Measurements from ENCODE around the gene FCN1. TPM values are rescaled to one million over a fixed set of nuclear protein-coding genes. Genes with fewer than 3 reads are reported as not detected.

The FCN1 gene
- total RNA-seq, 1 donor from 2014 or later = not detected

DNA sequence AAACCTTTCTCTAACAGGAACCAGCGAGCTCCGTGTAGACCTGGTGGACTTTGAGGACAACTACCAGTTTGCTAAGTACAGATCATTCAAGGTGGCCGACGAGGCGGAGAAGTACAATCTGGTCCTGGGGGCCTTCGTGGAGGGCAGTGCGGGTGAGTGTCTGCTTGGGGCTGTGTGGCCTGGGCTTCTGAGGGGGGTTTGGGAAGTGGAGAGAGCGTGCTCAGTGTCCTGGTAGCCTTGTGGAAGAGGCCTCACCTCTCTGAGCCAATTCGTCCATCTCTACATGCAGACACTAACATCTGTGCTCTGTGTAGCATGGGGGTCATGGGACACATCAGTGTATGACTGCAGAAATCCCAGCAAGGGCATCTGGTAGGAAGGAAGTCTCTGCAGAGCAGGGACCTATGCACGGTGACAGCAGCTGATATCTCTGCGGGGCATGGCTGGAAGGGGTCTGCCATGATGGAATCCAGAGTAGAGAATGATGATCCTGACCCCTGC is 31.2 kb downstream of the FCN1 start:
- no peak overlapping the region for H3K27ac Mint-ChIP-seq (ENCODE audit: unreplicated experiment)

GRCh38 chr9:134885679-134886412 is 31.9 kb downstream of the FCN1 start:
- Mint-ChIP-seq H3K4me1 (ENCODE audit: low read depth, unreplicated experiment) (peaks cover 4% of the 10 kb centered on the region), H3K9me3 (ENCODE audit: unreplicated experiment) (peaks cover 4% of the 10 kb centered on the region), H3K27me3 (ENCODE audit: unreplicated experiment) (peaks cover 5% of the 10 kb centered on the region), H3K36me3 (ENCODE audit: unreplicated experiment) (no peaks in the 10 kb centered on the region), H3K4me3 (ENCODE audit: unreplicated experiment) (no peak overlapping the region), H3K27ac (ENCODE audit: unreplicated experiment) (no peak overlapping the region)
- TF ChIP-seq, protein P1, sequence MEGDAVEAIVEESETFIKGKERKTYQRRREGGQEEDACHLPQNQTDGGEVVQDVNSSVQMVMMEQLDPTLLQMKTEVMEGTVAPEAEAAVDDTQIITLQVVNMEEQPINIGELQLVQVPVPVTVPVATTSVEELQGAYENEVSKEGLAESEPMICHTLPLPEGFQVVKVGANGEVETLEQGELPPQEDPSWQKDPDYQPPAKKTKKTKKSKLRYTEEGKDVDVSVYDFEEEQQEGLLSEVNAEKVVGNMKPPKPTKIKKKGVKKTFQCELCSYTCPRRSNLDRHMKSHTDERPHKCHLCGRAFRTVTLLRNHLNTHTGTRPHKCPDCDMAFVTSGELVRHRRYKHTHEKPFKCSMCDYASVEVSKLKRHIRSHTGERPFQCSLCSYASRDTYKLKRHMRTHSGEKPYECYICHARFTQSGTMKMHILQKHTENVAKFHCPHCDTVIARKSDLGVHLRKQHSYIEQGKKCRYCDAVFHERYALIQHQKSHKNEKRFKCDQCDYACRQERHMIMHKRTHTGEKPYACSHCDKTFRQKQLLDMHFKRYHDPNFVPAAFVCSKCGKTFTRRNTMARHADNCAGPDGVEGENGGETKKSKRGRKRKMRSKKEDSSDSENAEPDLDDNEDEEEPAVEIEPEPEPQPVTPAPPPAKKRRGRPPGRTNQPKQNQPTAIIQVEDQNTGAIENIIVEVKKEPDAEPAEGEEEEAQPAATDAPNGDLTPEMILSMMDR (IDR thresholded peaks at IDR 0.05; ENCODE audit: partially characterized antibody, unreplicated experiment) = no peak
- DNase-seq = no peak

More for the DNA sequence above, 31.2 kb downstream of the FCN1 start:
- Mint-ChIP-seq H3K36me3 (ENCODE audit: unreplicated experiment) (no peaks in the 10 kb centered on the region), H3K4me3 (ENCODE audit: unreplicated experiment) (peak overlapping the region; percentile 32), H3K4me1 (ENCODE audit: low read depth, unreplicated experiment) (peaks cover 4% of the 10 kb centered on the region), H3K9me3 (ENCODE audit: unreplicated experiment) (peaks cover 4% of the 10 kb centered on the region), H3K27me3 (ENCODE audit: unreplicated experiment) (peaks cover 5% of the 10 kb centered on the region)
- no peak for DNase-seq
- TF ChIP-seq, protein P1 (IDR thresholded peaks at IDR 0.05; ENCODE audit: partially characterized antibody, unreplicated experiment) = no peak

GRCh38 chr9:134885001-134885678 is 32.6 kb downstream of the FCN1 start:
- no peak for DNase-seq
- H3K27ac Mint-ChIP-seq (ENCODE audit: unreplicated experiment) = no peak overlapping the region
- peaks cover 7% of the 10 kb centered on the region for H3K4me1 Mint-ChIP-seq (ENCODE audit: low read depth, unreplicated experiment)
- H3K9me3 Mint-ChIP-seq (ENCODE audit: unreplicated experiment) = peaks cover 4% of the 10 kb centered on the region
- H3K36me3 Mint-ChIP-seq (ENCODE audit: unreplicated experiment) = peaks cover 1% of the 10 kb centered on the region
- TF ChIP-seq, protein P1 (IDR thresholded peaks at IDR 0.05; ENCODE audit: partially characterized antibody, unreplicated experiment) = no peak
- H3K4me3 Mint-ChIP-seq (ENCODE audit: unreplicated experiment) = no peak overlapping the region
- H3K27me3 Mint-ChIP-seq (ENCODE audit: unreplicated experiment) = peaks cover 5% of the 10 kb centered on the region

DNA sequence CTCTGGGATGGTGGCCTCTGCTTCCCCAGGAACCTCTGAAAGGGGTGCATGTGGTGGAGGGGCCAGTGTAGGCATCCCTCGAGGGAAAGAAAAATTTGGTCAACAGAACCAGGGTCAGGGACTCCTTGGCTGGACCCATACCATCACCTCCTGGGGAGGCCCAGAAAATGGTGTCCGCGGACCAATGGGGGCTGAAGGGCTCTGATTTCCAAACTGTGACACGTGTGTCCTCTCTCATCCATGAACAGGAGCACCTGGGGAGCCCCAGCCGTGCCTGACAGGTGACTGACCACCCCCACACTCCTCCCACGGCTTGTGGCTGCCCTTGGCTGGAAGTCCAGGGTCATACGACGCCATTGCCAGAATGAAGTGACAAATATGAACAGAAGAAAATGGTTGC is 33.2 kb downstream of the FCN1 start:
- TF ChIP-seq, protein P1 (IDR thresholded peaks at IDR 0.05; ENCODE audit: partially characterized antibody, unreplicated experiment) = no peak
- Mint-ChIP-seq H3K4me1 (ENCODE audit: low read depth, unreplicated experiment) (peaks cover 8% of the 10 kb centered on the region), H3K27ac (ENCODE audit: unreplicated experiment) (no peak overlapping the region), H3K9me3 (ENCODE audit: unreplicated experiment) (peaks cover 4% of the 10 kb centered on the region), H3K4me3 (ENCODE audit: unreplicated experiment) (no peak overlapping the region), H3K36me3 (ENCODE audit: unreplicated experiment) (peaks cover 5% of the 10 kb centered on the region), H3K27me3 (ENCODE audit: unreplicated experiment) (peaks cover 5% of the 10 kb centered on the region)
- DNase-seq = no peak

All from glutamatergic neuron (in vitro differentiated cells).